GM21390 (cell line): Measurements from ENCODE around the gene MSI1.

Experiments used
- ATAC-seq: cut with Tn5 transposase; IDR thresholded peaks from one replicate; pipeline ENCODE4 v1.9.1; 2021; ENCODE audit not compliant: unreplicated experiment

Gene MSI1

GRCh38 chr12:120377611-120378010 is 8.6 kb upstream of the MSI1 start:
- no peak for ATAC-seq

DNA sequence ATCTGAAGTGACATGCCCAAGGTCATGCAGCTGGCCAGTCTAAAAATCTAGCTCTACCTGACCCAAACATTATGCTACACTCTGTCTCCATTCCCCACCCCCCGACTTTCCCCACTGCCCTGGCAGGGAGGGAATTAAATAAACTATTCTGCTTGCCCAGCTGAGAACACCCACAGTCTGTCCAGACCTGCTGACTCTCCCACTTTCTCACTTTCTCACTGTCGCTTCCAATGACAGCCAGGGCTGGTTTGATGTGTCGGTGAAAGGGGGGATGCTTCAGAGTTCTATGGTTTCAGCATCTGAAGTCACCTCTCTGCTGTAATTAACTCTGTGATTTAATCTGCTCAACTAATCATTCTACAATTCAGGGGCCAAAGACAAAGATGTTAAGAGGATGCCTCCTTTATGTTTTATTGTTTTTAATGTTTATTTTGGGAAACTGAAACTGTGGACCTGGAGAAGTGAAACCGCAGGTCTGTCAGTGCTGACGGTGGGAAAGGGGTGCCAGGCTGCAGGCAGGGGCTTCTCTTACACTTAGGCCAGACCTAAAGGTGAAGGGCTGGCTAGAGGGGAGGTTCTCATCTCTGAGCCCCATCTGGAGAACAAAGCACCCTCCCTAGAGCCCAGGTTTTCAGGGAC is 8.1 kb upstream of the MSI1 start:
- ATAC-seq: no peak

DNA sequence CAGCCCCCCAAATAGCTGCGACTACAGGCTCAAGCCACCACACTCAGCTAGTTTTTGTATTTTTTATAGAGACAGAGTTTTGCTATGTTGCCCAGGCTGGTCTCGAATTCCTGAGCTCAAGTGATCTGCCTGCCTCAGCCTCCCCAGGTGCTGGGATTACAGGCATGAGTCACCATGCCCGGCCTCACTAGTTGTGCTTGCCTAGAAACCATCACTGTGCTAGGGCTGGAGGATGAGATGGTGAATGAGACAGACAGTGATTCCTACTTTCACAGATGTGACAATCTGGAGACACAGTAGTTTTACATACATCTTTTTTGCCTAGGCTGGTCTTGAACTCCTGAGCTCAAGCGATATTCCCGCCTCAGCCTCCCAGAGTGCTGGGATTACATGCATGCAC is 7.5 kb upstream of the MSI1 start:
- ATAC-seq: no peak

DNA sequence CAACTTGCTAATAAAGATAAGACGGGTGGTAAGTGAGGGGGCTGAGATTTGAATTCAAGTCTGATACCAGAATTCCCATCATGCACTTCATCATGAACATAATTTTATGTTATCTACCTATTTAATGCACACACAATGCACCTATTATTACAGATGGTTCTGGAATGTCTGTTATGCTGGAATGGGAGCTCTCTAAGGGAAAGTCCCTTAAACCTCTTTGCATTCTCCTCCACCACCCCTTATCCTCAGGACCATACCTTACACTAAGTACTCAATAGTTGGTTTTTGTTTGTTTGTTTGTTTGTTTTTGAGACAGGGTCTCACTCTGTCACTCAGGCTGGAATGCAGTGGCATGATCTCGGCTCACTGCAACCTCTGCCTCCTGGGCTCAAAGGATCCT is 7.0 kb upstream of the MSI1 start:
- ATAC-seq: no peak

GRCh38 chr12:120373683-120374082 is 4.7 kb upstream of the MSI1 start:
- ATAC-seq: no peak

- ATAC-seq: no peak
Measured at GRCh38 chr12:120370343-120371243, 1.6 kb upstream of the MSI1 start.

- no peak for ATAC-seq
Measured at GRCh38 chr12:120369603-120370342, 809 bp upstream of the MSI1 start.

GRCh38 chr12:120367924-120368788 is 808 bp downstream of the MSI1 start:
- no peak for ATAC-seq

GRCh38 chr12:120367233-120367923 is 1.6 kb downstream of the MSI1 start:
- ATAC-seq: no peak

- no peak for ATAC-seq
Measured at GRCh38 chr12:120366845-120367232, 2.1 kb downstream of the MSI1 start.

DNA sequence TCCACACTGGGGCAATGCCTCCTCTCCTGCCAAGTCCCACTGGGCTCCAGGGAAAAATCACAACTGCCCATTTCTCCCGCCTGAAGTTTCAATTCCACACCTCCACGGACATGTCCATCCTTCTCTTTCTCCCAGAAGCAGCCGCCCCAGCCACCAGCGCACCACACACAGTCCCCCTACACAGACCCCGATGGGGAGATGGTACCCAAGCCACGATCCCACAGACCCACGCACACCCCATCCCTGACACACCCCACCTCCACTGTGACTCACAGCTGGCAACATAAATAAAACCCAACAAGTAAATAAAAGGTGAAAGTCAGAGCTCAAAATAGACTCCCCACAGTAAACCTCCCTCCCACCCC is 2.6 kb downstream of the MSI1 start:
- no peak for ATAC-seq

DNA sequence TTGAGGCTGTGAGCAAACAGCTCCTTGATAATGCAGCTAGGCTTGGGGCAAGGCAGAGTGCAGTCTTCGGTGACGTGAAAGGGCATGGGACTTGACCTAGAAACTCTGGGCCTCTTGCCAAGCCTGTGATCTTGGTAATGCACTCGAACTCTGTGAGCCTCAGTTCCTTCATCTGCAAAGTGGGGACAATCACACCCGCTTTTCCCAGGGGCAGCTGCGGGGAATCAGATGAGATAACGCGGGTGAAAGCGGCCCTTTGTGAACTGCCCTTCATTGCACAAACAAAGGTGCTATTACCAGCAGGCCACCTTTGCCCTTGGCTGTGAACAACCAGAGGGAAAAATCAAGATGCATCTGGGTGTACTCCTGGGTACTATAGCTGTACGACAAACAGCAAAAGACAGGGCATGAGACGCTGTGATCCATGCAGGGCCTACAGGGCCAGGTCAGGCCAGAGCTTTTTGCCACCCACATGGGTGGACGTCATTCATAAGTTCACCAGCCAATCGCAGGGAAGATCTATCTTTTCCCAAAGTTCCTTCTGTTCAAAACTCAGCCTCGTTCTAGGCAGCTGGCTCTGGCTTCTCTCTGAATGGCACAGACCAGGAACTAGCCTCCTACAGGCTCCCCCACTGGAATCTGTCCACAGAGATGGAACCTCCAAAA is 3.2 kb downstream of the MSI1 start:
- ATAC-seq: no peak

- ATAC-seq: no peak
Measured at GRCh38 chr12:120364487-120364886, 4.5 kb downstream of the MSI1 start.

- no peak for ATAC-seq
Measured at GRCh38 chr12:120363274-120363855, 5.6 kb downstream of the MSI1 start.

- ATAC-seq: no peak
Measured at GRCh38 chr12:120362516-120363273, 6.3 kb downstream of the MSI1 start.

DNA sequence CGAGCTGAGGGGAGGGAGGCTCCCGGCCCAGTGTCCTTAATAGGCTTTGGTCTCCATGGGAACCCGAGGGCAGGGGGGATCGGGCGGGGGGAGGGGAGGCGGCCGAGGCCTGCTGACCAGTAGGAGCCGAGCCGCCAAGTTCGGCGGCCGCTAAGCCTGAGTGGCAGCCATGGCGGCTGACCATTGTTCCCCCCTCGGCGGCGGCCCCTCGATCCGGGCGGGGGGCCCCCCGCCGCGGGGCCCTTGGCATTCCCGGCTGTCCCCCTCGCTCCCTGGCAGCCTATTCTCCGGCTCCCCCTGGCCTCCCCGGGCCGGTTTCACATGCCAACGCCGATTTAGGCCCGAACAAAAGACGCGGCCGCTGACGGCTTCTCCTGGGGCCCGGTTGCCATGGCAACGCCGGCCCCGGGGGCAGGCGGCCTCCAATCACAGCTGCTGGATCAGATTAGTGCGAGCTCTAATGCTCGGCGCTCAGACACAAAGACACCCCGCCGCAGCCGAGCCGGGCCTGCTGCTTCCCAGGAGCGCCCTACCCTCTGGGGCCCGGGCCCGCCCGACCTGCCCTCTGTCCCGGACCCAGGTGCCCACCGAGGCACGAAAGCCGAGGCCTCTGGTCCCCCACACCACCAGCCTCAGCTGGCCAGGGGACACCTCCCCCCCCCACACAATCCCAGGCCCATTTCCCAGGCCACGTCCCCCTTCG is 7.3 kb downstream of the MSI1 start:
- no peak for ATAC-seq

DNA sequence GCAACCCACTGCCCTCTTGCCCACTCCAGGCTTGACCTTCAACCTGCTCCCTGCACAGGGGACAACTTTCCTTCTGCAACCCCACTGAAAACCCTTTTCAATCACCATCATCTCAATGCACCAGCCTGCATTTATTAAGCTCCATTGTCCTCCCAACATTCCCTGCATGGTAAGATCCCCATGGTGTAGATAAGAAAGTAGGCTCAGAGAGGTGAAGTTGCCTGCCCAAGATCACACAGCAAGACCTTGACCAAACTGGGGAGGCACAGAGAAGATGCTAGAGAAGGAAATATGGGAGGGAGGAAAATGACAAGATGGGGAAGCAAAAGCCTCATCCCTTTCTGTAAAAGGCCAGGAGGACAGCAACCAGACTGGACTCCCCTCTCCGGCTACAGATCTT is 9.8 kb downstream of the MSI1 start:
- ATAC-seq: no peak
